Measurements from ENCODE around the gene POLQ.

- TF ChIP-seq EZH2 (IDR thresholded peaks at IDR 0.05; ENCODE audit: borderline replicate concordance, low read length) (no peak), CTCF (conservative IDR thresholded peaks at IDR 0.05 in 1 of 2, IDR thresholded peaks at IDR 0.05 in 1 of 2; ENCODE audit: extremely low read depth in 1 of 2, insufficient read depth in 1 of 2, low read depth in 1 of 2, low read length in 2 of 2) (no peak)
These were observed 72.8 kb downstream of the POLQ start for GRCh38 chr3:121473001-121473400.

Data from mammary epithelial cell (primary cell).